ENCODE data around the gene SUDS3. TPM values are rescaled to one million over a fixed set of nuclear protein-coding genes. Genes with fewer than 3 reads are reported as not detected.

SUDS3 gene
- total RNA-seq, 1 donor from 2014 or later: 8.0 TPM

GRCh38 chr12:118358008-118358359 lies 18.4 kb upstream of the SUDS3 start:
- DNase-seq (ENCODE audit: low spot score in 2 of 2): no peak
- Histone ChIP-seq H3K4me3 (peak overlapping the region in 1 of 2 donors; percentile 11), H3K36me3 (no peaks in the 10 kb centered on the region), H3K4me1 (peaks cover 0 to 2% of the 10 kb centered on the region in 2 donors), H3K9me3 (no peaks in the 10 kb centered on the region), H3K27ac (no peak overlapping the region), H3K27me3 (no peaks in the 10 kb centered on the region)
- intact Hi-C loops (cut with DNase I): no loop called here
- TF ChIP-seq CTCF (IDR thresholded peaks at IDR 0.05): no peak

- peak overlapping the region in 1 of 2 donors; percentile 11 for H3K4me3 ChIP-seq
Measured at GRCh38 chr12:118358612-118359540, 17.5 kb upstream of the SUDS3 start.

GRCh38 chr12:118359541-118359915 lies 16.8 kb upstream of the SUDS3 start:
- no peak for DNase-seq (ENCODE audit: low spot score in 2 of 2)
- H3K27ac ChIP-seq: no peak overlapping the region
- no peaks in the 10 kb centered on the region for H3K9me3 ChIP-seq
- no peak for TF ChIP-seq CTCF (IDR thresholded peaks at IDR 0.05)
- intact Hi-C loops (cut with DNase I): no loop called here
- no peak overlapping the region for H3K4me3 ChIP-seq
- no peaks in the 10 kb centered on the region for H3K27me3 ChIP-seq
- peaks cover 0 to 2% of the 10 kb centered on the region in 2 donors for H3K4me1 ChIP-seq
- H3K36me3 ChIP-seq: no peaks in the 10 kb centered on the region

More at GRCh38 chr12:118358612-118359540, 17.5 kb upstream of the SUDS3 start:
- DNase-seq (ENCODE audit: low spot score in 2 of 2): no peak
- no peak for TF ChIP-seq CTCF (IDR thresholded peaks at IDR 0.05)
- no peak overlapping the region for H3K27ac ChIP-seq
- no peaks in the 10 kb centered on the region for H3K36me3 ChIP-seq
- no peaks in the 10 kb centered on the region for H3K27me3 ChIP-seq
- intact Hi-C loops (cut with DNase I): no loop called here
- H3K4me1 ChIP-seq: peaks cover 0 to 2% of the 10 kb centered on the region in 2 donors
- no peaks in the 10 kb centered on the region for H3K9me3 ChIP-seq

GRCh38 chr12:118361092-118361404 lies 15.3 kb upstream of the SUDS3 start:
- H3K9me3 ChIP-seq: no peaks in the 10 kb centered on the region
- no peak for DNase-seq (ENCODE audit: low spot score in 2 of 2)
- no peak overlapping the region for H3K4me3 ChIP-seq
- H3K4me1 ChIP-seq: peaks cover 0 to 2% of the 10 kb centered on the region in 2 donors
- no peaks in the 10 kb centered on the region for H3K27me3 ChIP-seq
- no peak overlapping the region for H3K27ac ChIP-seq
- intact Hi-C loops (cut with DNase I): no loop called here
- TF ChIP-seq CTCF (IDR thresholded peaks at IDR 0.05): no peak
- no peaks in the 10 kb centered on the region for H3K36me3 ChIP-seq

GRCh38 chr12:118361889-118362288 lies 14.5 kb upstream of the SUDS3 start:
- Histone ChIP-seq H3K27me3 (no peaks in the 10 kb centered on the region), H3K4me3 (no peak overlapping the region), H3K27ac (no peak overlapping the region), H3K4me1 (peaks cover 0 to 2% of the 10 kb centered on the region in 2 donors), H3K36me3 (no peaks in the 10 kb centered on the region), H3K9me3 (no peaks in the 10 kb centered on the region)
- intact Hi-C loops (cut with DNase I): no loop called here
- no peak for TF ChIP-seq CTCF (IDR thresholded peaks at IDR 0.05)
- DNase-seq (ENCODE audit: low spot score in 2 of 2): no peak
